Activated T-helper 1 cell treated with anti-CD3 and anti-CD28 coated beads, Interleukin-12 subunit alpha, Interleukin-12 subunit beta, Interleukin-2, Interleukin-4 antibody, amounts not matched to agents 30 ng/mL and 10 ng/mL and 1 ng/mL, durations not matched to agents 14 hours and 24 hours and 36 hours (primary cell): ENCODE results near the gene CLSTN2. TPM values are rescaled to one million over a fixed set of nuclear protein-coding genes. Genes with fewer than 3 reads are reported as not detected.

Source experiments
- DNase-seq: peaks from one replicate; pipeline ENCODE4 v3.0.0; 2021; ENCODE audit warnings: low spot score
- H3K27ac Mint-ChIP-seq: one replicate; pipeline ENCODE4 v1.8.0; 2021; ENCODE audit warnings: mild to moderate bottlenecking, mixed read lengths
- H3K27me3 Mint-ChIP-seq: one replicate; pipeline ENCODE4 v1.8.0; 2022; ENCODE audit warnings: mild to moderate bottlenecking, moderate library complexity, mixed read lengths; ENCODE audit not compliant: insufficient read depth
- H3K36me3 Mint-ChIP-seq: one replicate; pipeline ENCODE4 v1.8.0; 2021; ENCODE audit warnings: low read depth, mixed read lengths
- H3K4me1 Mint-ChIP-seq: one replicate; pipeline ENCODE4 v1.8.0; 2021; ENCODE audit warnings: low read depth, mixed read lengths
- H3K4me3 Mint-ChIP-seq: one replicate; pipeline ENCODE4 v1.8.0; 2021; ENCODE audit warnings: mild to moderate bottlenecking, moderate library complexity, mixed read lengths
- H3K9me3 Mint-ChIP-seq: one replicate; pipeline ENCODE4 v1.8.0; 2021; ENCODE audit warnings: mixed read lengths
- intact Hi-C: fragments of 100-400 bp; cut with micrococcal nuclease; formaldehyde crosslinking; loops from one replicate; pipeline ENCODE4 v1.15.1; 2024
- total RNA-seq: library from RNA; stranded (reverse); gene quantifications from 2 replicates; pipeline ENCODE4 v1.2.3, GENCODE V29; 2022

The CLSTN2 gene
- total RNA-seq, 1 donor from 2014 or later: not detected

DNA sequence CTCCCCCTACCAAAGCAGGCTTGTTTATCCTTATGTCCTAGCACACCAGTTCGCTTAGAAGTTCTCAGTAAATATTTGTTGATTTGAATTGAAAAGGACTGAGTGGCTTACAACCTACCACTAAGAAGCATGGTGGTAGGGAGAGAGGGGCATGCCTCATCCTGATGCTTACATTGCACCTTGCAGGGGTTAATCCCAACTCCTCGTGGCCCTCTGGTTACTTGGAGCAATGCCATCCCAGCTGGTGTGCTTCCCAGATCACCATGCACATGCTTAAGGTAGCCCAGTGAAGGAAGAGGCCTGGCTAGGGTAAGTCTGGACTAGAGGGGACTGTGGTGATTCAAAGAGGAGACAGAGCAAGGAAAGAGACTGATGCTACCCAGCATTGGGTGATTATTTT lies 253.3 kb downstream of the CLSTN2 start:
- Mint-ChIP-seq H3K4me1 (no peaks in the 10 kb centered on the region), H3K27me3 (peaks cover 3% of the 10 kb centered on the region), H3K4me3 (no peak overlapping the region), H3K9me3 (no peaks in the 10 kb centered on the region), H3K27ac (no peak overlapping the region), H3K36me3 (no peaks in the 10 kb centered on the region)
- no peak for DNase-seq
- intact Hi-C loops: no loop called here

DNA sequence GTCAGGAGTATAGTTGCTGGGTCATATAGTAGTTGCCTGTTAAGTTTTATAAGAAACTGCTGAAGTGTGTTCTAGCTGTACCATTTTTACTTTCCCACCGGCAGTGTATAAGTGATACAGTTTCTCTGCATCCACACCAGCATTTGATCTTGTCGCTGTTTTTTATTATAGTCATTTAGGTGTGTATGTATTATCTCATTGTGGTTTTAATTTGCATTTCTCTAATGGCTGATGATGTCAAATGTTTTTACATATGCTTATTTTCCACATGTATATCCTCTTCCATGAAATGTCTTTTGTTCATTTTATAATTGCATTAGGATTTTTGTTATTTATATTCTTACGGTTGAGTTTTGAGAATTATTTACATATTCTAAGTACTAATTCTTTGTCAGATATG lies 254.3 kb downstream of the CLSTN2 start:
- H3K27me3 Mint-ChIP-seq: peaks cover 4% of the 10 kb centered on the region
- no peak for DNase-seq
- intact Hi-C loops: no loop called here
- no peak overlapping the region for H3K4me3 Mint-ChIP-seq
- no peak overlapping the region for H3K27ac Mint-ChIP-seq
- H3K9me3 Mint-ChIP-seq: no peaks in the 10 kb centered on the region
- H3K4me1 Mint-ChIP-seq: no peaks in the 10 kb centered on the region
- H3K36me3 Mint-ChIP-seq: no peaks in the 10 kb centered on the region

DNA sequence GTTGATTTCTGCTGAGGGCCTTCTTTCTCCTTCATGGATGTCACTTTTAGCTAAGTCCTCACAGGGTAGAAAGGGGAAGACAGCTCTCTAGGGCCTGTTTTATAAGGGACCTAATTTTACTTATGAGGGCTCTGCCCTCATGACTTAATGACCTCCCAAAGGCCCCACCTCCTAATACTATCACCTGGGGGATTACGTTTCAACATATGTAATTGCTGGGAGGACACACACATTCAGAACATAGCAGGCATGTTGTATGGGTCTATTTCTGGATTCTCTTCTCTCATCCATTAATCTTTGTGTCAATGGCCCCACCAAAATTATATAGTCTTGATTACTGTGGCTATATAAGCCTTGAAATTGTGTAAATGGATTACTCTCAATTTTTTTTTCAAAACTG lies 255.0 kb downstream of the CLSTN2 start:
- H3K9me3 Mint-ChIP-seq: no peaks in the 10 kb centered on the region
- H3K36me3 Mint-ChIP-seq: no peaks in the 10 kb centered on the region
- H3K4me1 Mint-ChIP-seq: no peaks in the 10 kb centered on the region
- no peak overlapping the region for H3K27ac Mint-ChIP-seq
- H3K4me3 Mint-ChIP-seq: no peak overlapping the region
- intact Hi-C loops: no loop called here
- H3K27me3 Mint-ChIP-seq: peaks cover 7% of the 10 kb centered on the region
- DNase-seq: no peak

DNA sequence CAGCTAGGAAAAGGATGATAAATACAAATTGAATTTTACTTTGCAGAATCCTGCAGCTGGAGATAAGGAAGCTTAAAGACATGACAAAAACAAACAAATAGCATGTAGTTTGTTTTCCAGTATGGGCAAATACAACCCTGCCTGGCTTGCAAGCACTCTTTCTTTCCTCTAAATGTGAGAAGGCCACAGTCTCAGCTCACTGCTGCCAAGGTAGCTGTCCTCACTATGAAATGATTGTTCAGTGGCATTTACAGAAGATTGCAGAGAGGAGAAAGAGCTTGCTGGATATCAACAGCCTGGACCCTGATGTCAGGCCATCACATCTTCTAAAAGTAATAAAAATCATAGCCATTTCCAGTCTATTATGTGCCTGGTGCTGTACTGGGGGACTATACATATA lies 262.0 kb downstream of the CLSTN2 start:
- Mint-ChIP-seq H3K4me1 (no peaks in the 10 kb centered on the region), H3K4me3 (no peak overlapping the region), H3K9me3 (no peaks in the 10 kb centered on the region), H3K27me3 (peaks cover 7% of the 10 kb centered on the region), H3K27ac (no peak overlapping the region), H3K36me3 (no peaks in the 10 kb centered on the region)
- intact Hi-C loops: no loop called here
- no peak for DNase-seq

DNA sequence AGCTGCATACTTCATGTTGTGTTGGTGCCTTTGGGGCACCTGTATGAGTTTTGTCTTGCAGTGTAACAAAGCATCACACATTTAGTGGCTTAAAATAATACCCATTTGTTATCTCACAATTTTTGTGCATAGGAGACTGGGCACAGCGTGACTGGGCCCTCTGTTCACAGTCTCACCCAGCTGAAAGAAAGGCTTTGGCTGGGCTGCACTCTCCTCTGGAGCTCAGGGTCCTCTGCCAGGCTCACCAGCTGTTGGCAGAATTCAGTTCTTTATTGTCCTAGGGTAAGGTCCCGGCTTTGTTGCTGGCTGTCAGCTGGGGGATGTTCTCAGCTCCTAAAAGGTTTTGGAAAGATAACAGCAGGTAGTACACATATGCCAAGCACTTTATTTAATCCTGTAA lies 263.3 kb downstream of the CLSTN2 start:
- intact Hi-C loops: no loop called here

DNA sequence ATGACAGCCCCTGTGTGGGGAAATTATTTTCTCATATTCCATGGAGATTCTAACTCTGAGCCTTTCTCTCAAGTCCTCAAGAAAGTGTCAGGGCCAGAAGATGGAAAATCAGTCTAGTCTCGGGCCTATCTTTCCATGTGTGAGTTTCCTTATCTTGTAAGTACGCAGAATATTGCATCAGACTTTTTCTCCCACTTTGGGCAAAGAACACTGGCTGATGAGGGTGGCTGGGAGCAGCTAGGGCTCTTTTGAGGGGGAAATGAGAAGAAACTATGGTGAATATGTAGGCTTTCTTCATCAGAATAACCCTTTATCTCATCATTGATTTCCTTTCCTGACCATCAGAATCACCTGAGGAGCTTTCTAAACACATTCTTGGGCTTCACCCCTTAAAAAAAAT lies 264.0 kb downstream of the CLSTN2 start:
- Mint-ChIP-seq H3K36me3 (no peaks in the 10 kb centered on the region), H3K9me3 (no peaks in the 10 kb centered on the region), H3K27me3 (peaks cover 2% of the 10 kb centered on the region), H3K4me1 (no peaks in the 10 kb centered on the region), H3K4me3 (no peak overlapping the region), H3K27ac (no peak overlapping the region)
- intact Hi-C loops: no loop called here
- DNase-seq: no peak

More for the DNA sequence above, 263.3 kb downstream of the CLSTN2 start:
- no peaks in the 10 kb centered on the region for H3K9me3 Mint-ChIP-seq
- H3K4me3 Mint-ChIP-seq: no peak overlapping the region
- no peak overlapping the region for H3K27ac Mint-ChIP-seq
- no peak for DNase-seq
- no peaks in the 10 kb centered on the region for H3K4me1 Mint-ChIP-seq
- peaks cover 4% of the 10 kb centered on the region for H3K27me3 Mint-ChIP-seq
- H3K36me3 Mint-ChIP-seq: no peaks in the 10 kb centered on the region

DNA sequence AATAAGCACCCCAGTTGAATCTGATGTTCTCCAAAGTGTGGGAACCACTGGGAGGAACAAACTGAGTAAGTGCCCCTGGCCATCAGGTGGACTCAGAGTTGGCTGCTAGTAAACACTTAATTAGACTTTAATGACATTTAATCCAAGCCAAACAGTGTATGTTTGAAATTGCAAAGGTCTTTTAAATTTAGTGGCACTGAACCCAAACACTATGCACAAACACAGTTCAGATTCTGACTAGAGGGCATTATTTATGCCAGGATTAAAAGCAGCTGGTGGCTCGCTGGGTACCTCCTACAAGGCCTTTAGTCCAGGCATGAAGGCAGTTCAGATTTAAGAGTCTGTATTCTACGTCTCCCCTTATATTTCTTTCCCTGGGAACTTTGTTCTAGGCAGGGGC lies 264.8 kb downstream of the CLSTN2 start:
- no peaks in the 10 kb centered on the region for H3K36me3 Mint-ChIP-seq
- no peak overlapping the region for H3K27ac Mint-ChIP-seq
- no peak for DNase-seq
- H3K9me3 Mint-ChIP-seq: no peaks in the 10 kb centered on the region
- H3K4me3 Mint-ChIP-seq: no peak overlapping the region
- no peaks in the 10 kb centered on the region for H3K4me1 Mint-ChIP-seq
- no peaks in the 10 kb centered on the region for H3K27me3 Mint-ChIP-seq
- intact Hi-C loops: no loop called here

DNA sequence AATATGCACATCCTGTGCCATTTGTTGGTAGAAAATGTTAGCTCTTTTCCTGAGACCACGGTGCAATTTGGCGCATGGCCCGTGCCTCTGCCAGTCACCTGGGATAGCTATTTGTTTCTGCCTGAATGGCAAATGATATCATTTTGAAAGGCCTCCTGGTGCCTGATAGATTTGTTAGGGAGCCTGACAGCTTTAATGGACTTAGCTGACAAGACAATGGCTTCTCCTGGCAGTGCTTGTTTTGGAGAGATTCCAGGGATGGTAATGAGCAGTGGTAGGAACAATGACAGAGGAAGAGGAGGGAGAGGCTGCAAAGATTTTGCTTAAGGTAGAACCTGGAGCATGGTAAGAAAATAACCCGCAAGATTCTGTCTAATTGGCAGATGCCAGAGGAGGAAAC lies 268.5 kb downstream of the CLSTN2 start:
- H3K4me3 Mint-ChIP-seq: no peak overlapping the region
- no peaks in the 10 kb centered on the region for H3K4me1 Mint-ChIP-seq
- peaks cover 3% of the 10 kb centered on the region for H3K27me3 Mint-ChIP-seq
- no peaks in the 10 kb centered on the region for H3K9me3 Mint-ChIP-seq
- H3K27ac Mint-ChIP-seq: no peak overlapping the region
- H3K36me3 Mint-ChIP-seq: no peaks in the 10 kb centered on the region
- DNase-seq: no peak
- intact Hi-C loops: no loop called here

DNA sequence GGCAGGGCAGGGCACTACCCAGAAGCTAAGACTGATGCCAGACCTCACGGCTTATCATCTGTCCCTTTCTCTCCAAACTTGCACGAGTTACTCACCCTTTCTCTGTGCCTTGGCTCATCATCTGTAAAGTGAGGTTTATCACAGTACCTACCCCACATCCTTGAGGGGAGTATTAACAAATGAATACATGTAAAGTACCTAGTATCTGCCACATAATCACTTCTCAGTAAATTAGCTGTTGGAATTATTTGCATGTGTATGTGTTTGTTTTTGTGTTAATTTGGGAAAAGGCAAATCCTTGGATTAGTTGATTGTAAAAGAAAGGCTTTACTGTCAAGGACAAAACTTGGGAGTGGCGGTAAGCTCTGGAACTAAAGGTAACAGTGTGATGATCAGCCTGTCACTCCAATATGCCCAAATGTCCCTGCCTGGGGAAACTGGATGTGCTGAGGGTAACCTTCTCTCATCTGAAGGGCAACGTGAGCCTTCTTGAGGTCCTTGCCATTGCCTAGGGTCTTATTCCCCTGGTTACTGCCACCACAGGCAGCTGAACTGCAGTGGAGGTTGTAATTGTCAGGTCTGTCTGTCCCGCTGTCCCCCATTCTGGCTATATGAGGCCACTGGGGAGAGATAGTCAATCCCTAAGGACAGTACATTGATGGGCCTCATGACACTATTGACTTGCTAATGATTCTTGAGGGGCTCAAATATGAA lies 269.4 kb downstream of the CLSTN2 start:
- Mint-ChIP-seq H3K27ac (no peak overlapping the region), H3K27me3 (peaks cover 4% of the 10 kb centered on the region), H3K4me3 (no peak overlapping the region), H3K36me3 (no peaks in the 10 kb centered on the region), H3K9me3 (no peaks in the 10 kb centered on the region), H3K4me1 (no peaks in the 10 kb centered on the region)
- no peak for DNase-seq
- intact Hi-C loops: no loop called here

DNA sequence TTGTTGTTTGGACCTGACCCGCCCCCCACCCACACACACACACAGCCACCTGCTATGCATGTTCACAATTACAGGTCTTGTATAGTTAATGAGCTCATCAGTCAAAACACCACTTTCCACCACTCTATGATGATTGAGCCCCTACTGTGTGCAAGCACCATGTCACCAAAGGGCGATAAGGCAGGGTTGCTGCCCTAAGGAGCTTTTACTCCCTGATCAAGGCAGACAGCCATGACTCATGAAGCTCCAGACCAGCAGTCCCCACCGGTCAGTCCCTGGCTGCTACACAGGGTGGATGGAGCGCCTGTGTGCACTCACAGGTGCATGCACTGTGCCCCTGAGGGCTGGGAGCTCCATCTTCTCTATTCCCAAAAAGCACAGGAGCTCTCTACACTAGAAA lies 270.6 kb downstream of the CLSTN2 start:
- intact Hi-C loops: no loop called here
- Mint-ChIP-seq H3K4me1 (no peaks in the 10 kb centered on the region), H3K27ac (no peak overlapping the region), H3K27me3 (peaks cover 4% of the 10 kb centered on the region), H3K4me3 (no peak overlapping the region), H3K36me3 (no peaks in the 10 kb centered on the region), H3K9me3 (no peaks in the 10 kb centered on the region)
- DNase-seq: no peak

DNA sequence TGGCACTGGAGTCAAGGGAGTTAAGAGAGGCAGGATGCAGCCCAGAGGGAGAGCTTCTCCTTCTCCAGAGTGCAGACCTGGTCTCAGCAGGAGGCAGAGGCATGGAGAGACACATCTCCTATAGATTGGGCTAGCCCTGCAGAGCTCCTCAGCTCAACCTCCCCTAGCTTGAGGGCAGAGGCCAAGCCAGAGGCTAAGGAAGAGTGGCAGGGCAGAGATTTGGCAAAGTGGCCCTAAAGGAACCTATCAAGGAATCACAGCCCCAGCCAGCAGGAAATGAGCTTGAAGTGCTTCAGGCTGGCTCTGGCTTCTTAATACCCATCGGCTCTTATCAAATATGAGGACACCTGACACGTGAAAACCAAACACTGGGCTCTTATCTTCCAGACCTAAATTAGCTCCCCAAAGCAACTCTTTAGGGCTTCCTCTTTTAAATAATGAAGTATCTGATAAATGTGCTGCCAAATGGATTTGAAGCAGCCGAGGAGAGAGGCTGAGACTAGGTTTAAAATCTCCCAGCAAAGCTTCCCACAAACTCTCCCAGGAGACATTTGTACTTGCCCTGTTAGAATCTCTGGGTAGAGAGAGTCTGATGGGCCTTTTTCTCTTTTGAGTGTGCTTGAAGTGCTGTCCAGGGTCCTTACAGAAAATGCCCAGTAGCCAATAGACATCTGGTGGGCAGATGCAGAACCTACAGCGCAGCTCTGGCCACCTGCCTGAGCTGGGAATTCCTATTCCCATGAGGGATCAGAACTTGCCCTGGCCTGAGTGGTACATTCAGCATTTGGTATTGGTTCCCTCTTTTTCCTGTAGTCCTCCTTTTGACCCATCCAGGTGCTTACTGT lies 271.4 kb downstream of the CLSTN2 start:
- Mint-ChIP-seq H3K36me3 (no peaks in the 10 kb centered on the region), H3K27me3 (peaks cover 4% of the 10 kb centered on the region), H3K4me3 (no peak overlapping the region), H3K4me1 (no peaks in the 10 kb centered on the region), H3K9me3 (no peaks in the 10 kb centered on the region), H3K27ac (no peak overlapping the region)
- no peak for DNase-seq
- intact Hi-C loops: no loop called here

DNA sequence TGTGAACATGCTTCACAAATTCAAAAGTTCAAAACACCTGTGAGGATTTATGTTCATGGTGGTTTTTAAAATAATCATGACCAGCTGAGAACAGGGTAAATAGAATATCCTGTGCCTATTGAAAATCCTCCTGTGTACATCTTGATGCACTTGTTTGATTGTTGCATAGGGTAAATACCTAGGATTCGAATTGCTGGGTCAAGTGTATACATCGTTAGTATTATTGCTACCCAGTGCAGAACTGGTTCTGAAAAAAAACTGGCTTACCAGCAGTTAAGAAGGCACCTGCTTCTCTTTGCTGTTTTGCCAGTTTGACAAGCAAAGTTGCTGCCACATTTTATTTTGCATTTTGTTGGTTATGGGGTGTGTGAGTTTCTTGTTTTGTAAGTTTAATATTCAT lies 272.6 kb downstream of the CLSTN2 start:
- Mint-ChIP-seq H3K27ac (no peak overlapping the region), H3K4me3 (no peak overlapping the region), H3K4me1 (no peaks in the 10 kb centered on the region), H3K36me3 (no peaks in the 10 kb centered on the region), H3K9me3 (no peaks in the 10 kb centered on the region), H3K27me3 (peaks cover 5% of the 10 kb centered on the region)
- DNase-seq: no peak
- intact Hi-C loops: no loop called here

DNA sequence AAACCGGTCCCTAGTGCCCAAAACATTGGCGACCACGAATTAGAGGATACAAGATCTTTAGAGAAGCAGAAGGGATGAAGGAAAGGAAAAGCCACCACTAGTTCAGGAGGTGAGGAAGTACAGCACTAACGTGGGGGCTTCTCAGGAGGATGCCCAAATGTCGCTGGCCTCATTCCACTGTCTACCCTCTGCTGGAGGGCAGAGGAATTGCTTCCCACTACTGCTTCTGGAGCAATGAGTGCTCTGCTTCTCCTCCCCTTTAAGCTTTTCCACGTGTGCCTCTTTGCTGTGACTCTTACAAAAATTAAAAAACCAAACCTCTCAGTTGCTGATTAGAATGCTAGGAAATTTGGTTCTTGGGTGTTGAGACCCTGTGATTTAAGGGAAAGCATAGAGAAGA lies 281.3 kb downstream of the CLSTN2 start:
- Mint-ChIP-seq H3K9me3 (no peaks in the 10 kb centered on the region), H3K27ac (no peak overlapping the region), H3K4me3 (no peak overlapping the region), H3K27me3 (peaks cover 5% of the 10 kb centered on the region), H3K4me1 (no peaks in the 10 kb centered on the region), H3K36me3 (no peaks in the 10 kb centered on the region)
- intact Hi-C loops: no loop called here
- DNase-seq: no peak
